Activated naive CD8-positive, alpha-beta T cell treated with anti-CD3 and anti-CD28 coated beads for 36 hours (primary cell): ENCODE measurements around the gene DNAAF5. TPM values are rescaled to one million over a fixed set of nuclear protein-coding genes. Genes with fewer than 3 reads are reported as not detected.
"Not testable (repeated sequence)": the region's sequence is repeated elsewhere in the genome, so short reads cannot be mapped to it uniquely, and the experiment has no call there.

Source experiments
- DNase-seq: peaks from one replicate; pipeline ENCODE4 v3.0.0; 2021
- H3K27ac Mint-ChIP-seq: one replicate; pipeline ENCODE4 v1.8.0; 2022; ENCODE audit warnings: mild to moderate bottlenecking, moderate library complexity, mixed read lengths
- H3K27me3 Mint-ChIP-seq: one replicate; pipeline ENCODE4 v1.8.0; 2022; ENCODE audit warnings: mild to moderate bottlenecking, mixed read lengths
- H3K36me3 Mint-ChIP-seq: one replicate; pipeline ENCODE4 v1.8.0; 2021; ENCODE audit warnings: mild to moderate bottlenecking, mixed read lengths
- H3K4me1 Mint-ChIP-seq: one replicate; pipeline ENCODE4 v1.8.0; 2021; ENCODE audit warnings: mixed read lengths
- H3K4me3 Mint-ChIP-seq: one replicate; pipeline ENCODE4 v1.8.0; 2022; ENCODE audit warnings: mild to moderate bottlenecking, moderate library complexity, mixed read lengths
- H3K9me3 Mint-ChIP-seq: one replicate; pipeline ENCODE4 v1.8.0; 2022; ENCODE audit warnings: mixed read lengths
- total RNA-seq, 2 experiments: library from RNA; stranded (reverse); gene quantifications; one replicate each; pipeline ENCODE4 v1.2.3, GENCODE V29; 2021

DNAAF5 gene
- total RNA-seq, 2 experiments from 2014 or later = 46.8 to 48.5 TPM

DNA sequence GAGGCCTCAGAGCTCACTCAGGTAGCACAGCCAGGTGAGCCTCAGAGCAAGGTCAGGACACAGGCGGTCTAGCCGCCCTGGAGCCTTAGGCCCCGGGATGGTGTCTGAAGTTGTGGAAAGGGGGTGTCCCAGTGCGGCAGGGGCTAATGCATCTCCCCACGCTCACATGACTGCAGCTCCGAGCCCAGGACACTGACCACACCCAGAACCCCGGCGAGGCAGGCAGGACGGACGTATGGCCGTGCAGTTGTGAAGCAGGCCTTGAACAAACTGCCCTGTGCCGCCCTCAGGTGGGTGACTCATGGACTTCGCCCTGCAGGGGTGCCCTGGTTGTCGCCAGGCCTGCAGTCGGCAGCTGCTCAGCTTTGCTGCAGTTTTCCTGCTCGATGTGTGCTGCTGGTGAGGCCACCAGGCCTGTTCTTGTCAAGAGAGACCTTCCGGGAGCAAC lies 5.6 kb downstream of the DNAAF5 start:
- no peak for DNase-seq
- H3K27me3 Mint-ChIP-seq = no peaks in the 10 kb centered on the region
- no peak overlapping the region for H3K4me3 Mint-ChIP-seq
- peaks cover 7% of the 10 kb centered on the region for H3K36me3 Mint-ChIP-seq
- H3K27ac Mint-ChIP-seq = no peak overlapping the region
- H3K9me3 Mint-ChIP-seq = peaks cover 5% of the 10 kb centered on the region
- peaks cover 20% of the 10 kb centered on the region for H3K4me1 Mint-ChIP-seq

DNA sequence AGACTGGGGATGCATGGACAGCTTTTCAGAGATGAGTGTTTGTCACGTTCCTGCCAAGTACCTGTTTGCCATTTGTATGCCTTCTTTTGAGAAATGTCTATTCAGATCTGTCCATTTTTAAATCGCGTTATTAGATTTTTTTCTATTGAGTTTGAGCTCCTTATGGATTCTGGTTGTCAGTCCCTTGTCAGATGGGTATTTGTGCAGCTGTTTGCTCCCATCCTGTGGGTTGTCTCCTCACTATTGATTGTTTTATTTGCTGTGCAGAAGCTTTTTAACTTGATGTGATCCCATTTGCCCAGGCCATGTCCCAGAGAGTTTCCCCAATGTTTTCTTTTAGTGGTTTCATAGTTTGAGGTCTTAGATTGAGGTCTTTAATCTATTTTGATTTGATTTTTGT lies 6.1 kb downstream of the DNAAF5 start:
- H3K36me3 Mint-ChIP-seq = peaks cover 12% of the 10 kb centered on the region
- no peak overlapping the region for H3K4me3 Mint-ChIP-seq
- no peak for DNase-seq
- H3K9me3 Mint-ChIP-seq = peaks cover 5% of the 10 kb centered on the region
- H3K27ac Mint-ChIP-seq = no peak overlapping the region
- H3K27me3 Mint-ChIP-seq = no peaks in the 10 kb centered on the region
- peaks cover 22% of the 10 kb centered on the region for H3K4me1 Mint-ChIP-seq

- peaks cover 11% of the 10 kb centered on the region for H3K36me3 Mint-ChIP-seq
- H3K27ac Mint-ChIP-seq = no peak overlapping the region
- peaks cover 14% of the 10 kb centered on the region for H3K4me1 Mint-ChIP-seq
- DNase-seq = no peak
- no peaks in the 10 kb centered on the region for H3K27me3 Mint-ChIP-seq
- H3K9me3 Mint-ChIP-seq = peaks cover 5% of the 10 kb centered on the region
- no peak overlapping the region for H3K4me3 Mint-ChIP-seq
Measured at GRCh38 chr7:734214-734613, 7.7 kb downstream of the DNAAF5 start.

DNA sequence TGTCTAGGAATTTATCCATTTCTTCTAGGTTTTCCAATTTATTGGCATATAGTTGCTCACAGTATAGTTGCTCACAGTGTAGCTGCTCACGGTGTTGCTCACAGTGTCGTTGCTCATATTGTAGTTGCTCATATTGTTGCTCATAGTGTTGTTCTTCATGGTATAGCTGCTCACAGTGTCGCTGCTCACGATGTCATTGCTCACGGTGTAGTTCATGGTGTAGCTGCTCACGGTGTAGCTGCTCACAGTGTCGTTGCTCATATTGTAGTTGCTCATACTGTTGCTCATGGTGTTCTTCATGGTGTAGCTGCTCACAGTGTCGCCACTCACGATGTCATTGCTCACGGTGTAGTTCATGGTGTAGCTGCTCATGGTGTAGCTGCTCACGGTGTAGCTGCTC lies 8.3 kb downstream of the DNAAF5 start:
- H3K27me3 Mint-ChIP-seq = no peaks in the 10 kb centered on the region
- DNase-seq = no peak
- H3K4me1 Mint-ChIP-seq = peaks cover 11% of the 10 kb centered on the region
- H3K27ac Mint-ChIP-seq = no peak overlapping the region
- H3K4me3 Mint-ChIP-seq = no peak overlapping the region
- H3K36me3 Mint-ChIP-seq = peaks cover 11% of the 10 kb centered on the region
- H3K9me3 Mint-ChIP-seq = peaks cover 5% of the 10 kb centered on the region

DNA sequence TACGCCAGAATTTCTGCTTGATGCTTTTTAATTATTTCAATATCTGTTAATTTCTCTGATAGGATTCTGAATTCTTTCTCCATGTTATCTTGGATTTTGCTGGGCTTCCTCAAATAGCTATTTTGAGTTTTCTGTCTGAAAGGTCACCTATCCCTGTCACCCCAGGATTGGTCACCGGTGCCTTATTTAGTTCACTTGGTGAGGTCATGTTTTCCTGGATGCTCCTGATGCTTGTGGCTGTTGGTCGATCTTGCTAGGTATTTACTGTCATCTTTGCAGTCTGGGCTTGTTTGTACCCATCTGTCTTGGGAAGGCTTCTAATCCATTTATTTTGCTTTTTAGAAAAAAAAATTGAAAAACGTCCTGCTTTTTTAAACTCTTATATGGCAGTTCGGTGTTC lies 11.7 kb downstream of the DNAAF5 start:
- Mint-ChIP-seq H3K4me3 (no peak overlapping the region), H3K36me3 (peaks cover 17% of the 10 kb centered on the region)
- DNase-seq = no peak

DNA sequence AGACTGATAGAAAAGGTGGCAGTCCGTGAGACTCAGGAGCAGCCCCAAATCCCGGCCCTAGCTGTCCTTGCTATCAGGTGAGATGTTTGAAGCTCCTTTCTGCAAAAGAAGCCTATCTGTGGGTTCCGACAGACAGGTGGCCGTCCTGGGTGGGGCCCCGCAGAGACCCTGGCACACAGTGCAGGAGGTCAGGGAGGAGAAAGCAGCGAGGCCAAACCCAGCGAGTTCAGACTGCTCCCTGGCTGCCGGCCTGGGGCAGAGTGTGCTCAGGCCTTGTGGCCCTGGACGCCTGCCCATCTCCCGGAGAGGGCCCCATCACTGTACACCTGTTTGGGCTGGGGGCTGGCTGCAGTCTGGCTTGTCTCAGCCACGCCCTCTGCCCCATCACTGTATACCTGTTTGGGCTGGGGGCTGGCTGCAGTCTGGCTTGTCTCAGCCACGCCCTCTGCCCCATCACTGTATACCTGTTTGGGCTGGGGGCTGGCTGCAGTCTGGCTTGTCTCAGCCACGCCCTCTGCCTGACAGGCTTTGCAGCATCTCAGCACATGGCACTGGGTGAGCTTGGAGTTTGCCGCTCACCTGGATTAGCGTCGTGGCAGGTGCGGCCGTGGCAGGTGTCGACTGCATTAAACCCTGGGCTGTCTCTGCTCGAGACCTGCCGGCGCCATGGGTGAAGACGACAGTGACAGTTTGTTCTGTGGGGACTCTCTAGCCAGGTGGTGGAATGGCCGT lies 12.4 kb downstream of the DNAAF5 start:
- H3K4me1 Mint-ChIP-seq = peaks cover 5% of the 10 kb centered on the region

More for the DNA sequence above, 11.7 kb downstream of the DNAAF5 start:
- Mint-ChIP-seq H3K4me1 (peaks cover 5% of the 10 kb centered on the region), H3K27ac (no peak overlapping the region), H3K9me3 (peaks cover 1% of the 10 kb centered on the region), H3K27me3 (no peaks in the 10 kb centered on the region)

GRCh38 chr7:739455-739982 lies 13.0 kb downstream of the DNAAF5 start:
- H3K36me3 Mint-ChIP-seq = peaks cover 25% of the 10 kb centered on the region
- no peak for DNase-seq
- H3K27me3 Mint-ChIP-seq = no peaks in the 10 kb centered on the region
- H3K27ac Mint-ChIP-seq = no peak overlapping the region
- H3K9me3 Mint-ChIP-seq = no peaks in the 10 kb centered on the region
- no peak overlapping the region for H3K4me3 Mint-ChIP-seq
- peaks cover 5% of the 10 kb centered on the region for H3K4me1 Mint-ChIP-seq

More for the DNA sequence above, 12.4 kb downstream of the DNAAF5 start:
- Mint-ChIP-seq H3K4me3 (no peak overlapping the region), H3K9me3 (no peaks in the 10 kb centered on the region), H3K36me3 (peaks cover 18% of the 10 kb centered on the region), H3K27ac (no peak overlapping the region), H3K27me3 (no peaks in the 10 kb centered on the region)
- no peak for DNase-seq

- Mint-ChIP-seq H3K27me3 (no peaks in the 10 kb centered on the region), H3K27ac (no peak overlapping the region), H3K9me3 (no peaks in the 10 kb centered on the region), H3K36me3 (peaks cover 32% of the 10 kb centered on the region), H3K4me3 (no peak overlapping the region), H3K4me1 (peaks cover 5% of the 10 kb centered on the region)
- DNase-seq = no peak
Measured at GRCh38 chr7:739983-740942, 13.8 kb downstream of the DNAAF5 start.

DNA sequence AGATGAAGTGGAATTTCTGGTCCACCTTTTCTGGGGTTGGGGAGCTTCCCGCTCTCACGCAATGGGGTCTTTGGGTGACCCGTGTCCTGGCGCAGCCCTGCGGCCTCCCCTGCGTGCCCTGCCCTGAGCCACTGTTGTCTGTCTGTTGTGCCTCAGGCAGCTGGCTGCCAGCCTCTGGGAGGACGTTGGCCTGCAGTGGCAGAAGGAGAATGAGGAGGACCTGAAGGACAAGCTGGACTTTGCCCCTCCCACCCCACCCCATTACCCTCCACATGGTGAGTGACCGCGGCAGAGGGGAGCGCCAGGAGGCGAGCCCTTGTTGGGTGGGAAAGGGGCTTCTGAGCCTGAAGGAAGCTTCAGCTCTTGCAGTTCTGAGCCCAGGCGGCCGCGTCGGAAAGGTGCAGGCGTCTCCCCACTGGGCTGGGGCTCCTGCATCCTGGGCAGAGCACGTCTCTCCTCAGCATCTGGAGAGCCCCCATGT lies 14.7 kb downstream of the DNAAF5 start:
- no peak for DNase-seq
- Mint-ChIP-seq H3K36me3 (peaks cover 37% of the 10 kb centered on the region), H3K9me3 (no peaks in the 10 kb centered on the region), H3K4me3 (no peak overlapping the region), H3K27ac (no peak overlapping the region), H3K4me1 (peaks cover 5% of the 10 kb centered on the region), H3K27me3 (no peaks in the 10 kb centered on the region)

- H3K36me3 Mint-ChIP-seq = peaks cover 37% of the 10 kb centered on the region
- no peak overlapping the region for H3K4me3 Mint-ChIP-seq
- H3K27ac Mint-ChIP-seq = no peak overlapping the region
- H3K27me3 Mint-ChIP-seq = no peaks in the 10 kb centered on the region
- H3K4me1 Mint-ChIP-seq = peaks cover 5% of the 10 kb centered on the region
- H3K9me3 Mint-ChIP-seq = no peaks in the 10 kb centered on the region
- DNase-seq = no peak
Measured at GRCh38 chr7:741850-742249, 15.4 kb downstream of the DNAAF5 start.

- Mint-ChIP-seq H3K27me3 (no peaks in the 10 kb centered on the region), H3K9me3 (no peaks in the 10 kb centered on the region), H3K4me3 (no peak overlapping the region), H3K36me3 (peaks cover 29% of the 10 kb centered on the region), H3K4me1 (no peaks in the 10 kb centered on the region), H3K27ac (no peak overlapping the region)
- DNase-seq = no peak
Measured at GRCh38 chr7:742791-743190, 16.3 kb downstream of the DNAAF5 start.

GRCh38 chr7:743341-744127 lies 17.0 kb downstream of the DNAAF5 start:
- peaks cover 29% of the 10 kb centered on the region for H3K36me3 Mint-ChIP-seq
- H3K27me3 Mint-ChIP-seq, H3K9me3 Mint-ChIP-seq, H3K4me1 Mint-ChIP-seq, DNase-seq, H3K27ac Mint-ChIP-seq, H3K4me3 Mint-ChIP-seq: not testable (repeated sequence)

- H3K9me3 Mint-ChIP-seq, H3K4me1 Mint-ChIP-seq, DNase-seq, H3K27ac Mint-ChIP-seq, H3K27me3 Mint-ChIP-seq, H3K4me3 Mint-ChIP-seq: not testable (repeated sequence)
- H3K36me3 Mint-ChIP-seq = peaks cover 29% of the 10 kb centered on the region
Measured at GRCh38 chr7:744128-744520, 17.6 kb downstream of the DNAAF5 start.

DNA sequence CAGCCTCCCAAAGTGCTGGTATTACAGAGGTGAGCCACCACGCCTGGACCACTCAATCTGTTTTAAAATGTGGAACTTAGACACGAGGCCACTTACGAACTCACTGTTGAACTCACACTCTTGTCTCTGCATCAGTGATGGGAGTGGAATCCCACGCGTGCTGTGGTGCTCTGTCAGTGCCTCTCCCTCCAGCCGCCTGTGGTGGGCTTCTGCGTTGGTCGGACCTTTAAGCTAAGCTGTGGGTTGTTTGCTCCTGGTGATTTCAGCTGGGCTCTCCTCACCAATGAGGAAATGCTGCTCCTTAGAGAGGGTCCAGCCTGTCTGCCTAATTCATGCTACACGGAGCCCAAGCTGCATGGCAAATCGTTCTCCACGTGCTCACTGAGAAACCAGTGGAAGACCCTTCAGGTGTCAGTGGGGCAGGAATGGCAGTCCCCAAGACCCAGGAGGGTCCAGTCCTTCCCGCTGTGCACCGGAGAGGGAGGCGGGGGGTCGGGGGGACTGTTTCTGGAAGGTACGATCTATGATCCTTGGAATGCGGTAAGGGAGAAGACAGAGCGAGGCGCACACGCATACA lies 18.4 kb downstream of the DNAAF5 start:
- Mint-ChIP-seq H3K36me3 (peaks cover 29% of the 10 kb centered on the region), H3K27me3 (no peaks in the 10 kb centered on the region), H3K27ac (no peak overlapping the region), H3K4me1 (no peaks in the 10 kb centered on the region), H3K4me3 (no peak overlapping the region), H3K9me3 (no peaks in the 10 kb centered on the region)
- DNase-seq = no peak
